GM06990 (cell line): ENCODE measurements around the gene FHIP1A.

ENCODE experiments used
- DNase-seq: peaks from one replicate; pipeline ENCODE4 v3.0.0-alpha.2; 2011; ENCODE audit not compliant: insufficient read length; ENCODE audit errors: extremely low read depth
- H3K27me3 ChIP-seq: replicated peaks from 2 replicates; pipeline ENCODE4 v1.6.0; 2011; ENCODE audit warnings: low read length; ENCODE audit not compliant: control insufficient read depth, insufficient read depth
- H3K36me3 ChIP-seq: 2 replicates; pipeline ENCODE4 v1.5.1; 2011; ENCODE audit warnings: low read length; ENCODE audit not compliant: control insufficient read depth, insufficient read depth
- H3K4me3 ChIP-seq: replicated peaks from 2 replicates; pipeline ENCODE4 v1.5.1; 2011; ENCODE audit warnings: low read depth, mild to moderate bottlenecking, control low read depth, low read length
- TF ChIP-seq, protein P1 (sequence below): IDR thresholded peaks from 2 replicates; pipeline ENCODE4 v1.5.1; 2011; ENCODE audit warnings: low read length, control low read depth, mild to moderate bottlenecking, inconsistent platforms; ENCODE audit not compliant: insufficient read depth, poor library complexity, severe bottlenecking

FHIP1A gene

DNA sequence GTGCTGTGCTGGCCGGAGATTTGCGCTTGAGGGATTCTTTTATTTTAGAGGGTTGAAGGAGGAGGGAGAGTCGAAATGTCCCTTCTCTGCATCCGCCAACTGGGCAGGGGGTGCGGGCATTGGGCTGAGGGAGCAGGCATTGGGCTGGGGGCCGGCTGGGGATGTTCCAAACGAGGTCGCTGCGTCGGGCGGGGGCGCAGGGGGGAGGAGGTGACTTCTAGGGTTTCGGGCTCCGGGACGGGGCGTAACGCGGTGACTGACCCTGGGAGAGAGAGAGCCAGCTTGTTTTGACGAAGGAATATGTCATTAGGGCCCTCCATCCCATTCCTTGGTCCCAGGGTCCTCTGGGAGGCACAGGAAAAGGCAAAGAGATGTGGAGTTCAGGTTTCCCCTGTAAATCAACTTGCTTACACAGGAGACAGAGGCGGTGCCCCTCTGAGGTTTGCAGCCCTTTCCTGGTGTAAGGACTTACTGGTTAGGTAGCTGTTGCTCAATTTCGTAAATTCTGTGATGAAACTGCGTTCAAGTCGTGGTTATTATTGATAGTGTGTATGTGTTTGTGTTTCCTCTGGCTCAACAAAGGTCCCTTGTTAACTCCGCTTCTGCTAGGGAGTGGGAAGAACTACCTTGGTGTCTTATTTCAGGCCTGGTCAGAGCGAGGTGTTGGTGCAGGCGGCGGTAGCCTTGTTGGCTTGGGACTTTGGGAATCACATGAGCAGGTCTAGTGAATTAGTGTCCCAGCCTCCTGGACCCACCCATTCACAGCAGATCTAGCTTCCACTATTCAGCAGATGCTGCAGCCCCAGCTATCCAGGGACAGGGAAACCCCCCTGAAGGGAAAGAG, 716 bp downstream of the FHIP1A start:
- TF ChIP-seq, protein P1, sequence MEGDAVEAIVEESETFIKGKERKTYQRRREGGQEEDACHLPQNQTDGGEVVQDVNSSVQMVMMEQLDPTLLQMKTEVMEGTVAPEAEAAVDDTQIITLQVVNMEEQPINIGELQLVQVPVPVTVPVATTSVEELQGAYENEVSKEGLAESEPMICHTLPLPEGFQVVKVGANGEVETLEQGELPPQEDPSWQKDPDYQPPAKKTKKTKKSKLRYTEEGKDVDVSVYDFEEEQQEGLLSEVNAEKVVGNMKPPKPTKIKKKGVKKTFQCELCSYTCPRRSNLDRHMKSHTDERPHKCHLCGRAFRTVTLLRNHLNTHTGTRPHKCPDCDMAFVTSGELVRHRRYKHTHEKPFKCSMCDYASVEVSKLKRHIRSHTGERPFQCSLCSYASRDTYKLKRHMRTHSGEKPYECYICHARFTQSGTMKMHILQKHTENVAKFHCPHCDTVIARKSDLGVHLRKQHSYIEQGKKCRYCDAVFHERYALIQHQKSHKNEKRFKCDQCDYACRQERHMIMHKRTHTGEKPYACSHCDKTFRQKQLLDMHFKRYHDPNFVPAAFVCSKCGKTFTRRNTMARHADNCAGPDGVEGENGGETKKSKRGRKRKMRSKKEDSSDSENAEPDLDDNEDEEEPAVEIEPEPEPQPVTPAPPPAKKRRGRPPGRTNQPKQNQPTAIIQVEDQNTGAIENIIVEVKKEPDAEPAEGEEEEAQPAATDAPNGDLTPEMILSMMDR, result no peak
- Histone ChIP-seq H3K4me3 (no peak overlapping the region), H3K36me3 (no peaks in the 10 kb centered on the region), H3K27me3 (peaks cover 4% of the 10 kb centered on the region)
- peak; percentile 10 for DNase-seq

DNA sequence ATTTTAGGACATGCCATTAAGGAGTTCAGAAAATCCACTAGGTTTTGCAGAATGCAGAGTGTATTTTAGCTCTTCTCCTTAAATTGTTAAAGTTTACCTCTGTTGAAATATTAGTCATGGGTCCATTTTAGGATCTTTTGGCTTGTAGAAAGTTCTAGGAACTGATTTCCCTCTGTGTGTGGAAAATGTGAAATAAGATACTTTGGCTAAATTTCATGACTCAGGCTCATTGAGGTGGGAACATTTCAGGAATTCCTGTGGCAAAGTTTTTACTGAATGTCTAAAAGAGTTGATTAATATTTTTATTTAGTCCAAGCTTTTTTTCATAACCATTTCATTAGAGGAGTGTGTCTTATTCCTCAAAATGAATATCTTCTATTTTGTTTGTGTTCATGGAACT, 7.0 kb downstream of the FHIP1A start:
- Histone ChIP-seq H3K27me3 (no peaks in the 10 kb centered on the region), H3K4me3 (no peak overlapping the region), H3K36me3 (no peaks in the 10 kb centered on the region)
- DNase-seq, result no peak
- TF ChIP-seq, protein P1, result no peak

GRCh38 chr4:151417164-151417571, 8.2 kb downstream of the FHIP1A start:
- no peak for DNase-seq
- no peak overlapping the region for H3K4me3 ChIP-seq
- H3K36me3 ChIP-seq, result no peaks in the 10 kb centered on the region
- TF ChIP-seq, protein P1, result no peak
- H3K27me3 ChIP-seq, result no peaks in the 10 kb centered on the region

DNA sequence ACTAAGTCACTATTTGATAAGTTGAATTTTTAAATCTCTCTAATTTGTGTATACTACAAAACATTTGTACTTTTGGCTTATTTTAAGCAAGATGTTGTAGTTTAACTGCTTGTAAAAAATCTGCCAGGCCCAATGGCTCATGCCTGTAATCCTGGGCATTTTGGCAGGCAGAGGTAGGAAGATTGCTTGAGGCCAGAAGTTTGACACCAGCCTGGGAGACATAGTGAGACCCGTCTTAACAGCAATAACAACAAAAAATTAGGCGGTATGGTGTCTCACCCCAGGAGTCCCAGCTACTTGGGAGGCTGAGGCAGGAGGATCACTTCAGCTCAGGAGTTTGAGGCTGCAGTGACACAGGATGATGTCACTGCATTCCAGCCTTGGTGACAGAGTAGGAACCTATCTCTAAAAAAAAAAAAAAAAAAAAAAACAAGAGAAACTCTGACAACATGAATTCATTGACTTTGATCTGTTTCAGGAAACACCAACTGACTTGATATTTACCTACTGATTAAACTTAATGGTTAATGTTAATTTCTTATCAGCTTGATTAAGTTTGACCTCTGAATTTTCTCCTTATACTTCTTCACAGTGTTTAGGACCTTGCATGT, 8.9 kb downstream of the FHIP1A start:
- DNase-seq, result no peak
- Histone ChIP-seq H3K4me3 (no peak overlapping the region), H3K27me3 (no peaks in the 10 kb centered on the region), H3K36me3 (no peaks in the 10 kb centered on the region)
- TF ChIP-seq, protein P1, result no peak

DNA sequence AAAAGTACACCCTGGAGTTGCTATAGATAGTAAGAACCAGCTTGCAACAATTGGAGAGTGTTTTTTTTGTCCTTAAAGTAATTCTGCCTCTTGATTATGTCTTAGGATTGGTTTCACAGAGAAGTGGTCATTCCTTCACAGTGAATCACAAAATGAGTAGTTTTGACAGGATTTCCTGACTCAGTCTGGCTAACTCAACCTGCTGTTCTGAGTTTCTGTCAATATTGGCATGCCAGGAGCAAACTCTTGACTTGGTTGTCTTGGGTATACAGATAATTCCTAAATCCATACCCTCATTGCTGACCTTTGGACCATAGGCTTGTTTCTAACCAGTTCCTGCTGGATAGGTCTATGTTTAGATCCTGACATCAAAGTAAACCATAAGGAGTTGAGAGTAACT, 9.4 kb downstream of the FHIP1A start:
- Histone ChIP-seq H3K4me3 (no peak overlapping the region), H3K36me3 (no peaks in the 10 kb centered on the region), H3K27me3 (no peaks in the 10 kb centered on the region)
- DNase-seq, result no peak
- TF ChIP-seq, protein P1, result no peak
